SK-N-SH (cell line): Measurements from ENCODE around the gene PARVB. TPM values are rescaled to one million over a fixed set of nuclear protein-coding genes. Genes with fewer than 3 reads are reported as not detected.

Source experiments
- CTCF ChIA-PET: fragments of 300-600, 350-600 bp; formaldehyde crosslinking; extraction: SDS; loops from one replicate; lab custom pipeline; 2021; lab: Yijun Ruan, JAX
- POLR2A ChIA-PET: fragments of 350-600 bp; sonication (Branson Sonifier 250); formaldehyde crosslinking; extraction: SDS; loops from one replicate; lab custom pipeline; 2020; ENCODE audit warnings: antibody characterized with exemption, inconsistent platforms; lab: Yijun Ruan, JAX
- DNase-seq: peaks from one replicate; pipeline ENCODE4 v3.0.0; 2012
- H2AFZ ChIP-seq: fragments of 200-600 bp; sonication (generic); 2 replicates; pipeline ENCODE4 v1.8.1; 2016; ENCODE audit warnings: antibody characterized with exemption, mild to moderate bottlenecking, low read depth
- H3F3A ChIP-seq: fragments of 200-600 bp; sonication (generic); replicated peaks from 2 replicates; pipeline ENCODE3; 2016; ENCODE audit warnings: antibody characterized with exemption, mild to moderate bottlenecking; ENCODE audit not compliant: insufficient read depth
- H3K27ac ChIP-seq, 2 experiments: fragments of 200-500 bp in 1 of 2; fragments of 200-600 bp in 1 of 2; sonication (Bioruptor generic) in 1 of 2; sonication (generic), shearing (Covaris generic) in 1 of 2; 2 replicates each; pipeline versions ENCODE4 v1.5.1 to v1.6.1; 2014 to 2016; ENCODE audit warnings: low read depth in 2 of 2, inconsistent platforms in 1 of 2, low read length in 1 of 2, mild to moderate bottlenecking in 1 of 2, mixed read lengths in 1 of 2
- H3K27me3 ChIP-seq: fragments of 200-600 bp; sonication (generic), shearing (Covaris generic); 2 replicates; pipeline ENCODE4 v1.6.1; 2016; ENCODE audit warnings: mixed run types; ENCODE audit not compliant: insufficient read depth
- H3K36me3 ChIP-seq, 2 experiments: fragments of 200-500 bp in 1 of 2; fragments of 200-600 bp in 1 of 2; sonication (Bioruptor generic) in 1 of 2; sonication (generic) in 1 of 2; replicated peaks in 1 of 2; 2 replicates each; pipeline versions ENCODE3 to v1.5.1; 2014 to 2016; ENCODE audit warnings: low read length in 1 of 2, mild to moderate bottlenecking in 1 of 2; ENCODE audit not compliant: insufficient read depth in 2 of 2, control insufficient read depth in 1 of 2
- H3K4me1 ChIP-seq, 2 experiments: fragments of 200-500 bp in 1 of 2; fragments of 200-600 bp in 1 of 2; sonication (Bioruptor generic) in 1 of 2; sonication (generic), shearing (Covaris generic) in 1 of 2; 2 replicates each; pipeline versions ENCODE4 v1.5.1 to v1.6.1; 2014 to 2016; ENCODE audit warnings: low read depth in 1 of 2, low read length in 1 of 2, mixed run types in 1 of 2; ENCODE audit not compliant: insufficient read depth in 2 of 2, control insufficient read depth in 1 of 2
- H3K4me2 ChIP-seq: fragments of 200-600 bp; sonication (generic), shearing (Covaris generic); 2 replicates; pipeline ENCODE4 v1.6.1; 2017; ENCODE audit warnings: mixed run types
- H3K4me3 ChIP-seq, 2 experiments: fragments of 200-500 bp in 1 of 2; fragments of 200-600 bp in 1 of 2; sonication (Bioruptor generic) in 1 of 2; sonication (generic), shearing (Covaris generic) in 1 of 2; 2 replicates each; pipeline versions ENCODE4 v1.5.1 to v1.8.1; 2014 to 2016; ENCODE audit warnings: low read depth in 2 of 2, inconsistent platforms in 1 of 2, low read length in 1 of 2, mild to moderate bottlenecking in 1 of 2, mixed read lengths in 1 of 2, moderate library complexity in 1 of 2
- H3K79me2 ChIP-seq: fragments of 200-600 bp; sonication (generic); 2 replicates; pipeline ENCODE4 v1.8.1; 2017; ENCODE audit warnings: mild to moderate bottlenecking; ENCODE audit not compliant: insufficient read depth
- H3K9ac ChIP-seq: fragments of 200-600 bp; sonication (generic); 2 replicates; pipeline ENCODE4 v1.6.1; 2017; ENCODE audit warnings: mixed run types
- H3K9me2 ChIP-seq: fragments of 200-600 bp; sonication (generic); 2 replicates; pipeline ENCODE4 v1.6.1; 2017; ENCODE audit warnings: mixed run types
- H3K9me3 ChIP-seq: fragments of 200-600 bp; sonication (generic); 2 replicates; pipeline ENCODE4 v1.6.1; 2017; ENCODE audit warnings: mixed run types, mild to moderate bottlenecking, moderate library complexity
- H4K20me1 ChIP-seq: fragments of 200-600 bp; sonication (generic); 2 replicates; pipeline ENCODE4 v1.6.1; 2017; ENCODE audit warnings: mild to moderate bottlenecking, mixed run types; ENCODE audit not compliant: insufficient read depth
- CHD2 ChIP-seq: fragments of 150-350 bp; IDR thresholded peaks from 2 replicates; pipeline ENCODE4 v1.6.1; 2018; ENCODE audit warnings: low read length; ENCODE audit not compliant: partially characterized antibody
- EP300 ChIP-seq, 2 experiments: IDR thresholded peaks; 2 replicates each; pipeline versions ENCODE4 v1.4.0 to v1.6.1; 2012; ENCODE audit warnings: borderline replicate concordance in 1 of 2, low read depth in 1 of 2, low read length in 1 of 2
- GABPA ChIP-seq: IDR thresholded peaks from 2 replicates; pipeline ENCODE4 v1.4.0; 2012; ENCODE audit warnings: low read depth, mild to moderate bottlenecking
- MXI1 ChIP-seq: IDR thresholded peaks from 2 replicates; pipeline ENCODE4 v1.6.1; 2012; ENCODE audit warnings: mild to moderate bottlenecking, low read depth, low read length, improper control_type of control experiment
- RAD21 ChIP-seq: IDR thresholded peaks from 2 replicates; pipeline ENCODE4 v1.6.1; 2012; ENCODE audit warnings: mild to moderate bottlenecking, low read length
- RFX5 ChIP-seq: IDR thresholded peaks from 2 replicates; pipeline ENCODE4 v1.6.1; 2012; ENCODE audit warnings: mild to moderate bottlenecking, improper control_type of control experiment, low read length
- TCF12 ChIP-seq: IDR thresholded peaks from 2 replicates; pipeline ENCODE4 v1.4.0; 2012
- WGBS: methylation state at CpG from one replicate; pipeline ENCODE4 v1.1.6; 2017; ENCODE audit warnings: low lambda C conversion rate; 5-methylcytosine and 5-hydroxymethylcytosine counted together
- polyA plus RNA-seq, 3 experiments: library from polyadenylated mRNA; depleted of rRNA; stranded (reverse); fragments of >200 nt; gene quantifications; 2 replicates each; pipeline ENCODE4 v1.2.3, GENCODE V29; 2012
- TF ChIP-seq, protein P1 (sequence below): IDR thresholded peaks from 2 replicates; pipeline ENCODE4 v1.4.0; 2012; ENCODE audit warnings: low read depth
- TF ChIP-seq, protein P2 (sequence below): fragments of 150-350 bp; IDR thresholded peaks from 2 replicates; pipeline ENCODE4 v1.6.1; 2016; ENCODE audit warnings: mild to moderate bottlenecking, low read depth, low read length
- TF ChIP-seq, protein P3 (sequence below): IDR thresholded peaks from 2 replicates; pipeline ENCODE4 v1.6.1; 2012; ENCODE audit warnings: mild to moderate bottlenecking, low read depth, low read length, moderate library complexity
- TF ChIP-seq, protein P4 (sequence below): fragments of 150-350 bp; IDR thresholded peaks from 2 replicates; pipeline ENCODE4 v1.6.1; 2017; ENCODE audit warnings: antibody characterized with exemption, low read length, low read depth, borderline replicate concordance
- TF ChIP-seq, protein P5 (sequence below): IDR thresholded peaks from 2 replicates; pipeline ENCODE4 v1.4.0; 2012; ENCODE audit warnings: low read depth, borderline replicate concordance

Gene PARVB
- polyA plus RNA-seq, 1 of the 3 experiments (the other 2 are of a cell fraction), result 87.8 TPM

DNA sequence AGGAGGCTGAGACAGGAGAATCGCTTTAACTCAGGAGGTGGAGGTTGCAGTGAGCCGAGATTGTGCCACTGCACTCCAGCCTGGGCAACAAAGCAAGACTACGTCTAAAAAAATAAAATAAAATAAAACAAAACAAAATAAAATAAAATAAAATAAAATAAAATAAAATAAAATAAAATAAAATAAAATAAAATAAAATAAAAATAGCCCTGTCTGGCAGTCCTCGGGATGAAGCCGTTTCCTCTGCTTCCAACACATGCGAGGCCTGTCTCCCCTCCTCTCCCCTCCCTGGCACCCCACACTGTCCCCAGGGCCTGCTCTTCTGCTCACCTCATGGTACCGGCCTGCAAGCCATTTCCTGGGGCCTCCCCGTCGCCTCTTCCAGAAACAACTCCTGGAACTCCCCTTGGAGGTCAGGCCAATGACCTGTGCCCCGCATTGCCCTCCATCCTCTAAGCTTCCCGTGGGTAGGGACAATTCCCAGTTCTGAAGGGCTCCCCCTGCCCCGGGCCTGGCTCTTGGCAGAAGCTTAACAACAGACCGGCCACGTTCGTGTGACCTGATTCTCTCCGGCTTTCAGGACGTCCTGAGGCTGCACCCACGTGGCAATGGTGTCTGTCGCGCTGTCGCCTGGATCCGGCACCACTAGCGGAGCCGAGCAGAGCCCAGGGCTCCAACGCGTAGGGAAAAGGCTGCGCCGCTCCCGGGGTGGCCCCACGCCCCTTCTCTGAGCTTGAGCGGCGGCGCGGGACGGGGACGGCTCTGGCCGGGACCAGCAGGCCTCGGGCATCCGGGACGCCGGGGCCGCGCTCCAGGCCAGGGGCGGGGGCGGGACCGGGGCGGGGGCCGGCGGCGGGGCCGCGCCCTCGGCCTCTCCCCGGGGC, 456 bp upstream of the PARVB start:
- ChIA-PET CTCF (interaction anchor here (1.4 to 2.3 kb wide), 5 partner anchors 30 to 602 kb away, joined by 4 to 16 read pairs (median 7); no protein-coding TSS in a partner anchor), POLR2A (no interaction called here)
- Histone ChIP-seq H3K36me3 (no peaks in the 10 kb centered on the region), H3K4me1 (peaks cover 11% of the 10 kb centered on the region in 2 experiments; a peak in 2 of 4 replicates), H4K20me1 (no peaks in the 10 kb centered on the region), H2AFZ (peak overlapping the region; percentile 96), H3K9me3 (no peaks in the 10 kb centered on the region), H3K4me3 (peak overlapping the region; percentile 53 to 65), H3K4me2 (peak overlapping the region; percentile 98), H3K27me3 (no peaks in the 10 kb centered on the region), H3F3A (peaks cover 23% of the 10 kb centered on the region), H3K27ac (peak overlapping the region; percentile 59 to 62; a peak in 3 of 4 replicates), H3K9me2 (no peaks in the 10 kb centered on the region), H3K9ac (peak overlapping the region; percentile 91), H3K79me2 (peaks cover 30% of the 10 kb centered on the region; the same call in 1 of the 2 replicates)
- 68% methylated on average over 10 of the region's 54 CpGs for WGBS
- TF ChIP-seq, protein P1, sequence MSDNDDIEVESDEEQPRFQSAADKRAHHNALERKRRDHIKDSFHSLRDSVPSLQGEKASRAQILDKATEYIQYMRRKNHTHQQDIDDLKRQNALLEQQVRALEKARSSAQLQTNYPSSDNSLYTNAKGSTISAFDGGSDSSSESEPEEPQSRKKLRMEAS, result peak; percentile 96
- TF ChIP-seq TCF12 (no peak), MXI1 (peak; percentile 89)
- TF ChIP-seq, protein P2, sequence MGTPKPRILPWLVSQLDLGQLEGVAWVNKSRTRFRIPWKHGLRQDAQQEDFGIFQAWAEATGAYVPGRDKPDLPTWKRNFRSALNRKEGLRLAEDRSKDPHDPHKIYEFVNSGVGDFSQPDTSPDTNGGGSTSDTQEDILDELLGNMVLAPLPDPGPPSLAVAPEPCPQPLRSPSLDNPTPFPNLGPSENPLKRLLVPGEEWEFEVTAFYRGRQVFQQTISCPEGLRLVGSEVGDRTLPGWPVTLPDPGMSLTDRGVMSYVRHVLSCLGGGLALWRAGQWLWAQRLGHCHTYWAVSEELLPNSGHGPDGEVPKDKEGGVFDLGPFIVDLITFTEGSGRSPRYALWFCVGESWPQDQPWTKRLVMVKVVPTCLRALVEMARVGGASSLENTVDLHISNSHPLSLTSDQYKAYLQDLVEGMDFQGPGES, result no peak
- DNase-seq, result peak; percentile 87

DNA sequence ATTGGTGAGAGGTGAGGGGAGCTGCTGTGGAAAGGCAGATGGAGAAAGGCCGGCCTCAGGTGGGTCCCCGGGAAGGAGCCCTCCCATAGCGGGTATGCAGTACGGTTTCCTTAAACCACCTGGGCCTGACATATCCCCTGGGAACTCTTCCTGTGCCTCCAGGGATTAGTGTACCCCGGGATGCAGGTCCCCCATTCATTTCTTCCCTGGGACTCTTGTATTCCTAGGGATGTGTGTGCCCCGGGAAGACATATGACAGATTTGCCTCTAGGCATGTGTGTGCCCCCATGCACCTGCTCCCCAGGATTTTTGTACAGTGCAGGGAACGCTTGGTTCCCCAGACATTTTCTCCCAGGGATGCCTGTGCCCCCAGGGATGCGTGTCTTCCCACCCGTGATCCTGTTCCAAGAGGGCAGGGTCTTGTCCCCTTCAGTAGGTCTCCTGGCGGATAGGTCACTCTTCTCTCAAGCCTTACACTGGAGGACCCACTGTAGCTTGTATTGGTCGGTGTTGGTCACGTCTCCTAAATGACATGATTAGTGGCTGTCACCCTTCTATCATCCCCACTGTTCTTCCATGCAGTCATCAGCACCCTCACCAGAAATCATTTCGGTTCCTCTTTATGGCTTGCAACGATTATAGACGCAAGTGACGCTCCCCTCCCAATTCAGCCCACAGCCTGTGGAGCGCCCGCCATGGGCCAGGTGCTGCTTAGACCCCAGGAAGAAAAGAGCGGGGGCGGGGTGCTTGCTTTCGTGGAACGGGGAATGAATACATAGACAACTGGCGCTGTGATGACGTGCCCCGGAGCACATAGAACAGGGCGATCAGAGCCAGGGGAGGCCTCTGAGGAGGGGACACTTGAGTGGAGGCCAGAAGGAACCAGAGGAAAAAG, 1.3 kb downstream of the PARVB start:
- H4K20me1 ChIP-seq, result no peaks in the 10 kb centered on the region
- no peaks in the 10 kb centered on the region for H3K9me2 ChIP-seq
- CTCF ChIA-PET, result interaction anchor here (2.3 kb wide), 1 partner anchor 32 kb away, joined by 16 read pairs; no protein-coding TSS in a partner anchor
- H3F3A ChIP-seq, result peaks cover 21% of the 10 kb centered on the region
- H3K27me3 ChIP-seq, result no peaks in the 10 kb centered on the region
- H3K27ac ChIP-seq, result no peak overlapping the region
- H3K79me2 ChIP-seq, result peaks cover 38% of the 10 kb centered on the region; the same call in 1 of the 2 replicates
- no peak overlapping the region for H2AFZ ChIP-seq
- no peak for DNase-seq
- H3K4me3 ChIP-seq, result peak overlapping the region; percentile 53 to 65; a peak in 3 of 4 replicates
- H3K36me3 ChIP-seq, result no peaks in the 10 kb centered on the region
- H3K4me2 ChIP-seq, result peak overlapping the region; percentile 93
- 96% methylated on average over 26 of the region's 26 CpGs for whole genome bisulfite sequencing
- no peaks in the 10 kb centered on the region for H3K9me3 ChIP-seq
- peak overlapping the region; percentile 91; the same call in 1 of the 2 replicates for H3K9ac ChIP-seq
- POLR2A ChIA-PET, result no interaction called here
- peaks cover 9 to 11% of the 10 kb centered on the region in 2 experiments; a peak in 2 of 4 replicates for H3K4me1 ChIP-seq
- TF ChIP-seq EP300 (IDR thresholded peaks at IDR 0.05; ENCODE audit: borderline replicate concordance in 1 of 2, low read depth in 1 of 2, low read length in 1 of 2) (no peak), RFX5 (no peak), RAD21 (no peak), GABPA (no peak), CHD2 (no peak)
- TF ChIP-seq, protein P1, result no peak
- TF ChIP-seq, protein P3, sequence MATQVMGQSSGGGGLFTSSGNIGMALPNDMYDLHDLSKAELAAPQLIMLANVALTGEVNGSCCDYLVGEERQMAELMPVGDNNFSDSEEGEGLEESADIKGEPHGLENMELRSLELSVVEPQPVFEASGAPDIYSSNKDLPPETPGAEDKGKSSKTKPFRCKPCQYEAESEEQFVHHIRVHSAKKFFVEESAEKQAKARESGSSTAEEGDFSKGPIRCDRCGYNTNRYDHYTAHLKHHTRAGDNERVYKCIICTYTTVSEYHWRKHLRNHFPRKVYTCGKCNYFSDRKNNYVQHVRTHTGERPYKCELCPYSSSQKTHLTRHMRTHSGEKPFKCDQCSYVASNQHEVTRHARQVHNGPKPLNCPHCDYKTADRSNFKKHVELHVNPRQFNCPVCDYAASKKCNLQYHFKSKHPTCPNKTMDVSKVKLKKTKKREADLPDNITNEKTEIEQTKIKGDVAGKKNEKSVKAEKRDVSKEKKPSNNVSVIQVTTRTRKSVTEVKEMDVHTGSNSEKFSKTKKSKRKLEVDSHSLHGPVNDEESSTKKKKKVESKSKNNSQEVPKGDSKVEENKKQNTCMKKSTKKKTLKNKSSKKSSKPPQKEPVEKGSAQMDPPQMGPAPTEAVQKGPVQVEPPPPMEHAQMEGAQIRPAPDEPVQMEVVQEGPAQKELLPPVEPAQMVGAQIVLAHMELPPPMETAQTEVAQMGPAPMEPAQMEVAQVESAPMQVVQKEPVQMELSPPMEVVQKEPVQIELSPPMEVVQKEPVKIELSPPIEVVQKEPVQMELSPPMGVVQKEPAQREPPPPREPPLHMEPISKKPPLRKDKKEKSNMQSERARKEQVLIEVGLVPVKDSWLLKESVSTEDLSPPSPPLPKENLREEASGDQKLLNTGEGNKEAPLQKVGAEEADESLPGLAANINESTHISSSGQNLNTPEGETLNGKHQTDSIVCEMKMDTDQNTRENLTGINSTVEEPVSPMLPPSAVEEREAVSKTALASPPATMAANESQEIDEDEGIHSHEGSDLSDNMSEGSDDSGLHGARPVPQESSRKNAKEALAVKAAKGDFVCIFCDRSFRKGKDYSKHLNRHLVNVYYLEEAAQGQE, result no peak
- TF ChIP-seq, protein P2, result no peak
- TF ChIP-seq, protein P4, sequence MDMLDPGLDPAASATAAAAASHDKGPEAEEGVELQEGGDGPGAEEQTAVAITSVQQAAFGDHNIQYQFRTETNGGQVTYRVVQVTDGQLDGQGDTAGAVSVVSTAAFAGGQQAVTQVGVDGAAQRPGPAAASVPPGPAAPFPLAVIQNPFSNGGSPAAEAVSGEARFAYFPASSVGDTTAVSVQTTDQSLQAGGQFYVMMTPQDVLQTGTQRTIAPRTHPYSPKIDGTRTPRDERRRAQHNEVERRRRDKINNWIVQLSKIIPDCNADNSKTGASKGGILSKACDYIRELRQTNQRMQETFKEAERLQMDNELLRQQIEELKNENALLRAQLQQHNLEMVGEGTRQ, result no peak
- TF ChIP-seq, protein P5, sequence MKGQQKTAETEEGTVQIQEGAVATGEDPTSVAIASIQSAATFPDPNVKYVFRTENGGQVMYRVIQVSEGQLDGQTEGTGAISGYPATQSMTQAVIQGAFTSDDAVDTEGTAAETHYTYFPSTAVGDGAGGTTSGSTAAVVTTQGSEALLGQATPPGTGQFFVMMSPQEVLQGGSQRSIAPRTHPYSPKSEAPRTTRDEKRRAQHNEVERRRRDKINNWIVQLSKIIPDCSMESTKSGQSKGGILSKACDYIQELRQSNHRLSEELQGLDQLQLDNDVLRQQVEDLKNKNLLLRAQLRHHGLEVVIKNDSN, result no peak
